Caki2 (cell line): ENCODE results near the gene WFDC5. TPM values are rescaled to one million over a fixed set of nuclear protein-coding genes. Genes with fewer than 3 reads are reported as not detected.

Source experiments
- DNase-seq: peaks from one replicate; pipeline ENCODE4 v3.0.0-alpha.2; 2015; ENCODE audit warnings: low read depth
- in situ Hi-C: cut with HindIII; loops from 2 replicates; pipeline ENCODE4 v1.10.0; 2016; ENCODE audit warnings: low sequenced_read_pairs, low pct_unique_long_range_greater_than_20kb, mixed read lengths
- total RNA-seq: library from RNA; depleted of rRNA; stranded (reverse); fragments of >200 nt; shearing (Covaris generic); gene quantifications from 2 replicates; pipeline ENCODE4 v1.2.3, GENCODE V29; 2014; ENCODE audit warnings: low replicate concordance

Gene WFDC5
- total RNA-seq, 1 experiment from 2014 or later, result not detected

GRCh38 chr20:45097485-45098102 is 17.4 kb downstream of the WFDC5 start:
- no peak for DNase-seq
- in situ Hi-C loops, result no loop called here

DNA sequence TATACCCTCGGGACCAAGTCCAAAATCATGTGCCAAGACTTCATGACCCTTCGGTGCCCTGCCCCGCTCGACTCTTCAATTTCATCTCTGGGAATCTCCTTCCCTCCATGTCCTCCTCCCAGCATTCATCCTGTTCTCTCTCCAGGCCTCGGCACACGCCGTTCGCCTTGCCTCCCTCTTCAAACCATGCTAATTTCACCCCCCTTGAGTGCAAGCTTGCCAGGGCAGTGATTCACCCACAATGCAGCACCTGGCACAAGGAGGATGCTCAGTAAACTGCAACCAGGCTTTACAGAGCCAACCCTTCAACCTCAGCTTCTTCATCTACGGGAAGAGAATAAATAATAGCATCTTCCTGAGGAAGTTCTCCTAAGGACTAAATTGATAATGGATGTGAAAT is 18.2 kb downstream of the WFDC5 start:
- in situ Hi-C loops, result no loop called here
- no peak for DNase-seq

GRCh38 chr20:45095805-45096238 is 19.2 kb downstream of the WFDC5 start:
- in situ Hi-C loops, result no loop called here
- peak; percentile 26 for DNase-seq

DNA sequence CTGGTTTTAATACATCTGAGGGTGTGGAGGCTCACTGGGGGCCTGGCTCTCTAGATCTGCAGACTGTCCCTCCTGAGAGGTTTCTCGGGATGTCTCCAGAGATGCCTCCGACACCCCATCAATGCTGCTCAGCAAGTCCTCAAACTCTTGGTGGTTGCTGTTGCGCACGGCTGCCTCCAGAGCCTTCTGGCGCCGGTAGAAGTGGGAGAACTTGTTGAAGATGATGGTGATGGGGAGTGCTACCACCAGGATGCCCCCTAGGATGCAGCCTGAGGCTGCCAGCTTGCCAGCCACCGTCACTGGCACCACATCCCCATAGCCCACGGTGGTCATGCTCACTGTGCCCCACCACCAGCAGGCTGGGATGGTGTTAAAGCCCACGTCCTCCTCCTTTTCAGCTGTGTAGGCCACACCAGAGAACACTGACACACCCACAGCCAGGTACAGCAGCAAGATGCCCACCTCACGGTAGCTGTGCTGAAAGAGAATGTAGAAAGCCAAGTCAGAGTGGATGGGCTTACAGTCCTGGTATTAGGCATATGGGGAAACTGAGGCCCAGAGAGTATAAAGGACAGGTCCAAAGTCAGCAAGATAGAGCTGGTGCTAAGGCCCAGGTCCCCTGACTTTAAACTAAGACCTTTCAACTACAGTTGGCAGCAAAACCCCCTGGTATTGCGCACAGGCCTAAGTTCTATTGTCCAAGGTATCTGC is 20.0 kb downstream of the WFDC5 start:
- in situ Hi-C loops, result no loop called here
- no peak for DNase-seq

DNA sequence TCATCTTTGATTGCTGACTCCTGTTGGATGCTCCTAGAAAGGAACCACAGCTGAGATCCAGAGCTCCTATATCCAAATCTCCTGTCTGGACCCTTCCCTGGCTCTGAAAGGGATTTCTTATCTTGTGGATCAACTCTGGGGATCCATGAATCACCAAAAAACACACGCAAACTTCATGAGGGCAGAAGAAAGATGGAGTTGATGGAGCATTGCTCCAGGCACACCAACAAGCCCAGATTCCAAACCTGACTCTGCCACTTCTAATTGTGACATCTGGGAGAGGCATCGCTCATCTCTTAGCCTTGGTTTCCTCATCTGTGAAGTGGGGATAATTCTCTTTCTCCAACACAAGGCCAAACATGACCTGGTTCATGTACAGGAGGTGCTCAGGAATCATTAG is 20.8 kb downstream of the WFDC5 start:
- DNase-seq, result no peak
- in situ Hi-C loops, result no loop called here

DNA sequence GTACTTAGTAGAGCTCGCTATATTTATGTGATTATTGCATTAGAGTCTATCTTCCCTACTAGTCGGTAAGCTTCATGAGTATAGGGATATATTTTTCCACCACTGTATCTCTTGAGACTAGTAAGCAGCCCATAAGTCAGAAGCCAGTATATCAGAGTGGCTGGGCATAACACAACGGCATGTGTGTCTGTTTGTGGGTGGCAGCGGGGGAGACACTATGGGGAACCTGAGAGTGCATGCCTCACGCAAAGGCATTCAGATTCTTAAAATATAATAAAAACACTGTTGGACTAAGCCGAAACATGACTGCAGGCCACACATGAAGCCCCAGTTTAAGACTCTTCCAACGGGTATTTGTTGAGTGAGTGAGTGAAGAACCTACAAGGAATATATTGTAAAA is 22.1 kb downstream of the WFDC5 start:
- in situ Hi-C loops, result no loop called here
- DNase-seq, result no peak

DNA sequence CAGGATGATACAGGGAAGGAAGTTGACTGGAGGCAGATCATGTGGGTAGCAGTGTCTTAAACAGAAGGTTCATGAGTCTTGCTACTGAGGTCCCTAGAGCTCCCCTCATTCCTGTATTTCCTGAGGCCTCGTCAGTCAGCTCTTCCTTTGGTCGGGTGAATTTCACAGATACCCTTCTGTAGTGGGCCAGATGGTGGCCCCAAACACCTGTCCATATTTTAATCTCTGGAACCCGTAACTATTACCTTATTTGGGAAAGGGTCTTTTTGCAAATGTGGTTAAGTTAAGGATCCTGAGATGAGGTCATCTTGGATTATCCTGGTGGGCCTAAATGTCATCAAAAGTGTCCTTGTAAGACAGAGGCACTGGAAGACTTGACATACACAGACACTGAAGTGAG is 23.6 kb downstream of the WFDC5 start:
- DNase-seq, result no peak
- in situ Hi-C loops, result no loop called here

DNA sequence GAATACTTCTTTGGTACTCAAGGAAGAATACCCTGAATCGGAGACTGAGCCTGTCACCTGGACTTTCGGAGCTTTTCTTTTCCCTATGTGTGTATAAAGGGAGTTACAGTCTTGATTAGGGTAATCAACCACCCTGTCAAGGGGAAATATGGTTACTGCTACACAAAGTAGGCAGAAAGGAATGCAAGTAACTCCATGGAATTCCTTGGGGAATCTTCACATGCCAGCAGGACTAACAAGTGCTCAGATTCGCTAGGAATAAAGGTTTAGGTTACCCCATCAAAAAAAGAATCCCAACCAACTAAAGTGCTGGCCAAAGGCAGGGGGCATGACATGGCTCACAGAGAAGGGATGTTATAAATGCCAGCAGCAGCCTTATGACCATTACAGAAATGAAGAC is 24.5 kb downstream of the WFDC5 start:
- in situ Hi-C loops, result no loop called here
- DNase-seq, result no peak

GRCh38 chr20:45088247-45088646 is 26.7 kb downstream of the WFDC5 start:
- in situ Hi-C loops, result no loop called here
- DNase-seq, result peak; percentile 59

GRCh38 chr20:45087814-45088213 is 27.2 kb downstream of the WFDC5 start:
- DNase-seq, result no peak
- in situ Hi-C loops, result no loop called here

- DNase-seq, result no peak
- in situ Hi-C loops, result no loop called here
Observed at GRCh38 chr20:45087097-45087790, 27.7 kb downstream of the WFDC5 start.

DNA sequence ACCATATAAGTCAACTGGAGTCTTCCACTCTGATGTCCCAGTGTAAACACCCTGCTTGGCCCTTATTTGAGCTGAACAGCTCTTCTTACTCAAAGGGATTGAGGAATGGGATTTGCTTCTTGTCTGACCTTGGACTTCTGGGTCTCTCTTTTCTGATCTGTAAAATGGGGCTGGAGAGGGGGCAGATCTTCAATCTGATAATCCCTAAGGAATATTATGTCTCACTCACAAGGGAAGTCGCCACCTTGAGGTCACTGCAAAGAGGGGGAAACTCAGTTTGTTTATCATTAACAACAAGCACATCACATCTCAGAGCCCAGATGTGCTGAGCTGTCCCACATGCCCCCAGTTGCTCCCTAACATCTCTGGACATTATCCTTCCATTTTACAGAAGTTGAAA is 29.1 kb downstream of the WFDC5 start:
- no peak for DNase-seq
- in situ Hi-C loops, result no loop called here

DNA sequence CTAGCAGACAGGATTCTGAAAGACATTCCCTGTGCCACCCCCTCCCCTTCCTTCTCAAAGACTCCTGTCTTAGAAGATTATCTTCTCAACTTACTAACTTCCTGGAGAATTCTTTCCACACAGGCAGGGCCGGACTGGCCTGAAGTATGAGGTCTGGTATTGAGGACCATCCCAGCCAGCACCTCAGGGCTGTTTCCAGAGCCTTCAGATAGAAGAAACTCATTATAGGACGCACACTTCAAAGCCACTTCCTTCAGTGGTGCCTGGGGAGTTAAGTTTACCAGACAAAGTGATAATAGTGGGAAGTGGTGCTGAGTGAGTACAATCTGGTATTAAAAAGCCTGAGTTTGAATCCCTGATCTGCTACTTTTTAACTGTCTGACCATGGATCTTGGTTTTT is 29.7 kb downstream of the WFDC5 start:
- no peak for DNase-seq
- in situ Hi-C loops, result no loop called here

- in situ Hi-C loops, result no loop called here
Observed at GRCh38 chr20:45083127-45083526, 31.8 kb downstream of the WFDC5 start.

DNA sequence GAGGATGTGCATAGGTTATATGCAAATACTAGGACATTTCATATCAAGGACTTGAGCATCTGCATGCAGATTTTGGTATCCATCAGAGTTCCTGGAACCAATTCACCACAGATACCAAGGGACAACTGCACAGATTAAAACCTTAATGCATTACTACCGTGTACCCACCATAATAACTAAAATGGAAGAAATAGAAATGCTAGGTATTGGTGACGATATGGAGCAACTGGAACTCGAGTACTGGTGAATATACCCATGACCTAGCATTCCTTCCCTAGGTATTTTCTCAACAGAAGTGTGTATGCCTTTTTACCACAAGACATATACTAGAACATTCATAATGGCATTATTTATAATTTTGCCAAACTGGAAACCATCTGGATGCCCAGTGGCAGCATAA is 32.5 kb downstream of the WFDC5 start:
- no peak for DNase-seq
- in situ Hi-C loops, result no loop called here

More at GRCh38 chr20:45083127-45083526, 31.8 kb downstream of the WFDC5 start:
- no peak for DNase-seq

DNA sequence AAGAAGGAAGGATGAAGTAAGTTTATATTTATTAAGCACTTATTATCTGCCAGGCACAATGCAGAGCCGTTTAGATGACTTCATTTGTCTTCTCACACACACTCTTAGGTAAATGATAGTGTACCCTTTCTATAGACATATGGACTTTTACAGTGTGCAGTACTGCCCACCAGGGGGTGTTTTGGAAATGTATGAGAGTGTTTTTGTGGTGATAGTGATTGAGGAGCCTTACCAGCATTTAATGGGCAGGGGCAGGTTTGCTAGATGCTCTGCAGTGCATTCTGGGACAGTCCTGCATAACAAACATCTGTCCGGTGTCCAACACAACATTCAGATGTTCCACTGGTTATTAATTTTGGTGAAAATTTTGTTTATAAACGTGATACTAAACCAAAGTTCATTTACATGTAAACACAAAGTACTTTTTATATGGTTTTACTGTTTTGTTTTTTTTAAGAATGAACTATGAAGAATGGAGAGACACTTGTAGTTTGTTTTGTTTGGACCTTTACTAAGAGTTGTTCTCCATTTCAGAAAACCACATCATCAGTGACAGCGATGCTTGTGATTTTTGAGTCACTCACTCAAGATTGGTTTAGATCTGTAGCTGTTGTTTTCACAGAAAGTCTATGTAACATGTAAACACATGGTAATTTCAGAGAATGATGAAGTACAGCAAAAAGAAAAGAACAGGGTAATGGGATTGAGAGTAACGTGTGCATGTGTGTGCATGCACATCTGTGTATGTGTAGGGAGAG is 33.9 kb downstream of the WFDC5 start:
- DNase-seq, result no peak
- in situ Hi-C loops, result no loop called here

- no peak for DNase-seq
- in situ Hi-C loops, result no loop called here
Observed at GRCh38 chr20:45077559-45077958, 37.4 kb downstream of the WFDC5 start.

DNA sequence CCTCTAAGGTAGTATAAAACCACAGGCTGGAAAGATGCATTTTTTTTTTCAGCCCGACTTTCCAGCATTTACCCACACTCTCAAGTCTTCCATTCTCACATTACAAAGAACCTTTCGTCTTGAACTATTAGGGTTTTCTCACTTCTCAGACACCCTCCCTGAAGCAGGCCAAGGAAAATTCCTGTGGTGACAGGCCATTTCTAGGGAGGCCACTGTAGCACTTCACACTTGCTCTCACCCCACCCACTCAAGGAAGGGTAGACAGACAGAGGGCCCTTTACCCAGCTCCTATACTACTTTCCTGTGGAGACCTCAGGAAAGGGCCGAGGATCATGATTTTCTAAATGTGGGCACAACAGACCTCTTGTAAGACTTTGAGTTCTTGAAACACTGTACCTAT is 41.8 kb downstream of the WFDC5 start:
- no peak for DNase-seq
- in situ Hi-C loops, result no loop called here

DNA sequence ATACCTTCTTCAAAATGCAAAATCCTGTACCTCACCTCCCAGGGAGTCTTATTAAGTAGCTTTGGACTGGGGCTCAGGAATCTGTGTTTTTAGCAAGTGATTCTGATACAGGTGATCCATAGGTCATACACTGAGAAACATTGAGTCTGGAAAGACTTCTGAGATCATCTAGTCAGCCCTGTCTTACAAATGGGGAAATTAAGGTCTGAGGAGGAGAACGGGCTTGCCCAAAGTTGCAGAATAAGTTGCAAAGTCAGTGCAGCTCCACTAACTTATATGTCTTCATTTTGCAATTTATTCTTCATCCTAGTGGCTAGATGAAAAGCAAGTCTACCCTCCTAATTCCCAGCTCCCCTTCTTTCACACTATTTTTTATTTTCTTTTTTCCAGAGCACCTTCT is 42.9 kb downstream of the WFDC5 start:
- DNase-seq, result no peak
- in situ Hi-C loops, result no loop called here
